ENCODE measurements around the gene NTN3.
"Not testable (repeated sequence)": the region's sequence is repeated elsewhere in the genome, so short reads cannot be mapped to it uniquely, and the experiment has no call there.

NTN3 gene

GRCh38 chr16:2479996-2480395, 8.9 kb downstream of the NTN3 start:
- not testable (repeated sequence) for DNase-seq (ENCODE audit: low read depth)

GRCh38 chr16:2480948-2481347, 9.9 kb downstream of the NTN3 start:
- no peak for DNase-seq (ENCODE audit: low read depth)

GRCh38 chr16:2481676-2482075, 10.6 kb downstream of the NTN3 start:
- DNase-seq (ENCODE audit: low read depth), result no peak

- DNase-seq (ENCODE audit: low read depth), result no peak
These were observed 11.2 kb downstream of the NTN3 start for GRCh38 chr16:2482249-2482648.

- no peak for DNase-seq (ENCODE audit: low read depth)
These were observed 11.8 kb downstream of the NTN3 start for GRCh38 chr16:2482708-2483534.

- DNase-seq (ENCODE audit: low read depth), result no peak
These were observed 13.1 kb downstream of the NTN3 start for GRCh38 chr16:2483939-2484897.

GRCh38 chr16:2484898-2485508, 13.9 kb downstream of the NTN3 start:
- no peak for DNase-seq (ENCODE audit: low read depth)

- DNase-seq (ENCODE audit: low read depth), result no peak
These were observed 14.9 kb downstream of the NTN3 start for GRCh38 chr16:2485811-2486507.

GRCh38 chr16:2486645-2487516, 15.8 kb downstream of the NTN3 start:
- DNase-seq (ENCODE audit: low read depth), result peak; percentile 70

GRCh38 chr16:2487517-2487842, 16.4 kb downstream of the NTN3 start:
- DNase-seq (ENCODE audit: low read depth), result no peak

- DNase-seq (ENCODE audit: low read depth), result no peak
These were observed 16.9 kb downstream of the NTN3 start for GRCh38 chr16:2487903-2488531.

- no peak for DNase-seq (ENCODE audit: low read depth)
These were observed 18.5 kb downstream of the NTN3 start for GRCh38 chr16:2489581-2489980.

- no peak for DNase-seq (ENCODE audit: low read depth)
These were observed 19.4 kb downstream of the NTN3 start for GRCh38 chr16:2490190-2491105.

GRCh38 chr16:2492292-2492691, 21.2 kb downstream of the NTN3 start:
- no peak for DNase-seq (ENCODE audit: low read depth)

- no peak for DNase-seq (ENCODE audit: low read depth)
These were observed 22.5 kb downstream of the NTN3 start for GRCh38 chr16:2493605-2494004.

- DNase-seq (ENCODE audit: low read depth), result no peak
These were observed 23.5 kb downstream of the NTN3 start for GRCh38 chr16:2494616-2495015.

GRCh38 chr16:2495041-2495440, 23.9 kb downstream of the NTN3 start:
- DNase-seq (ENCODE audit: low read depth), result no peak

GRCh38 chr16:2496223-2497115, 25.4 kb downstream of the NTN3 start:
- no peak for DNase-seq (ENCODE audit: low read depth)
